Superior temporal gyrus (tissue), 1 donor: Measurements from ENCODE around the gene KCP.
A peak's percentile ranks its signal among the peaks of the same experiment; 100 is the strongest.

Experiments
- DNase-seq: peaks from one replicate; pipeline ENCODE4 v3.0.0-alpha.2; 2016; ENCODE audit errors: extremely low spot score

Gene KCP

GRCh38 chr7:128841171-128841690, 69.3 kb downstream of the KCP start:
- DNase-seq = no peak

GRCh38 chr7:128840326-128841170, 70.0 kb downstream of the KCP start:
- DNase-seq = no peak

GRCh38 chr7:128839751-128840177, 70.7 kb downstream of the KCP start:
- DNase-seq = no peak

- no peak for DNase-seq
Observed at GRCh38 chr7:128838981-128839731, 71.4 kb downstream of the KCP start.

GRCh38 chr7:128838109-128838779, 72.3 kb downstream of the KCP start:
- no peak for DNase-seq

- no peak for DNase-seq
Observed at GRCh38 chr7:128837521-128837921, 73.0 kb downstream of the KCP start.

GRCh38 chr7:128836729-128837348, 73.7 kb downstream of the KCP start:
- peak; percentile 78 for DNase-seq

- peak; percentile 57 for DNase-seq
Observed at GRCh38 chr7:128835790-128836641, 74.5 kb downstream of the KCP start.

GRCh38 chr7:128835231-128835751, 75.2 kb downstream of the KCP start:
- DNase-seq = no peak

- DNase-seq = peak; percentile 45
Observed at GRCh38 chr7:128833946-128834325, 76.6 kb downstream of the KCP start.

- DNase-seq = peak; percentile 71
Observed at GRCh38 chr7:128833148-128833945, 77.2 kb downstream of the KCP start.

GRCh38 chr7:128832880-128833147, 77.7 kb downstream of the KCP start:
- DNase-seq = no peak

- peak; percentile 45 for DNase-seq
Observed at GRCh38 chr7:128831994-128832879, 78.3 kb downstream of the KCP start.

- DNase-seq = no peak
Observed at GRCh38 chr7:128831178-128831993, 79.1 kb downstream of the KCP start.

- no peak for DNase-seq
Observed at GRCh38 chr7:128830231-128831177, 80.0 kb downstream of the KCP start, which contains the start of gene FLNC. Gene FLNC, plus strand, starts transcription at chr7:128830406. Its CDS starts 232 bp downstream, at chr7:128830638.

- no peak for DNase-seq
Observed at GRCh38 chr7:128829391-128830166, 80.9 kb downstream of the KCP start.
